Measurements from ENCODE around the gene SERPINA9. TPM values are rescaled to one million over a fixed set of nuclear protein-coding genes. Genes with fewer than 3 reads are reported as not detected.

The SERPINA9 gene
- total RNA-seq, 3 donors from 2014 or later (not counting 1 experiment from before 2014, with no cell fraction given): not detected

DNA sequence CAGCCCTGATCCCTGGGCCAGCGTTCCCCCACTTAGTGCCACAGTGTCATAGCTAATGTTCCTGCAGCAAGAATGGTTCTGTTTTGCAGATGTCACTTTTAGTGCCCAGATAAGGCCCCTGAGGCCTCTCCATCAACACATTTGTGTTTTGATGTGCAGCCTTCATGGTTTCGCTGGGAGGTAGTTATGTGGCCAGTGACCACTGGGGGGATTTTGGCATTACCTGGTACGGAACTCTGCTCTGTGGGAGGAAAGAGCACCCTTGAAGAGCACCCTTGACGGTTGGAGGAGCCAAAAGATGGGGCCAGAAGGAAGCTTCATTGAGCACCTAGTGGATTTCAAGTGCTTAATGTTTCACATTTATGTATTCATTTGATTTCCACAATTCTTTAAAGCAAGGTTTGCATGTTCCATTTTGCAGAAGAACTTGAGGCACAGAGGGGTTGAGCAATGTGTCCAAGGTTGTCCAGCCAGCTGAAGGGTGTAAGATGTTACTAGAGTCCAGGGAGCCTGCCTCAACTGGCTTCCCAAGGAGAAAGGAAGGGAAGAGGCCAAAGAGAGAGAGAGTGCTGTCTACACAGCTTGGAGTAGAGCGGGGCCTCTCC is 36.4 kb downstream of the SERPINA9 start:
- no peaks in the 10 kb centered on the region for H3K9me3 Mint-ChIP-seq
- 66% methylated on average over 5 of the region's 5 CpGs for WGBS (ENCODE audit: insufficient coverage)
- DNase-seq: no peak
- no peak overlapping the region for H3K4me3 Mint-ChIP-seq
- H3K4me1 ChIP-seq (ENCODE audit: control insufficient read depth, insufficient read depth, low read length): no peaks in the 10 kb centered on the region
- intact Hi-C loops (cut with micrococcal nuclease): no loop called here
- H3K9me3 ChIP-seq (ENCODE audit: control insufficient read depth, insufficient read depth, low read length): no peaks in the 10 kb centered on the region
- H3K4me3 ChIP-seq (ENCODE audit: low read length): no peak overlapping the region
- H3K36me3 Mint-ChIP-seq: no peaks in the 10 kb centered on the region
- H3K27ac ChIP-seq (ENCODE audit: low read length): no peak overlapping the region
- no peaks in the 10 kb centered on the region for H3K27me3 ChIP-seq (ENCODE audit: control insufficient read depth, insufficient read depth, low read length)
- H3K27me3 Mint-ChIP-seq (ENCODE audit: low read depth in 2 of 2): peaks cover 11 to 20% of the 10 kb centered on the region in 2 donors
- no peaks in the 10 kb centered on the region for H3K4me1 Mint-ChIP-seq
- H3K27ac Mint-ChIP-seq: no peak overlapping the region
- TF ChIP-seq, protein P1, sequence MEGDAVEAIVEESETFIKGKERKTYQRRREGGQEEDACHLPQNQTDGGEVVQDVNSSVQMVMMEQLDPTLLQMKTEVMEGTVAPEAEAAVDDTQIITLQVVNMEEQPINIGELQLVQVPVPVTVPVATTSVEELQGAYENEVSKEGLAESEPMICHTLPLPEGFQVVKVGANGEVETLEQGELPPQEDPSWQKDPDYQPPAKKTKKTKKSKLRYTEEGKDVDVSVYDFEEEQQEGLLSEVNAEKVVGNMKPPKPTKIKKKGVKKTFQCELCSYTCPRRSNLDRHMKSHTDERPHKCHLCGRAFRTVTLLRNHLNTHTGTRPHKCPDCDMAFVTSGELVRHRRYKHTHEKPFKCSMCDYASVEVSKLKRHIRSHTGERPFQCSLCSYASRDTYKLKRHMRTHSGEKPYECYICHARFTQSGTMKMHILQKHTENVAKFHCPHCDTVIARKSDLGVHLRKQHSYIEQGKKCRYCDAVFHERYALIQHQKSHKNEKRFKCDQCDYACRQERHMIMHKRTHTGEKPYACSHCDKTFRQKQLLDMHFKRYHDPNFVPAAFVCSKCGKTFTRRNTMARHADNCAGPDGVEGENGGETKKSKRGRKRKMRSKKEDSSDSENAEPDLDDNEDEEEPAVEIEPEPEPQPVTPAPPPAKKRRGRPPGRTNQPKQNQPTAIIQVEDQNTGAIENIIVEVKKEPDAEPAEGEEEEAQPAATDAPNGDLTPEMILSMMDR (IDR thresholded peaks at IDR 0.05): no peak
- no peaks in the 10 kb centered on the region for H3K36me3 ChIP-seq (ENCODE audit: control insufficient read depth, insufficient read depth, low read length)
- no peak for ATAC-seq

DNA sequence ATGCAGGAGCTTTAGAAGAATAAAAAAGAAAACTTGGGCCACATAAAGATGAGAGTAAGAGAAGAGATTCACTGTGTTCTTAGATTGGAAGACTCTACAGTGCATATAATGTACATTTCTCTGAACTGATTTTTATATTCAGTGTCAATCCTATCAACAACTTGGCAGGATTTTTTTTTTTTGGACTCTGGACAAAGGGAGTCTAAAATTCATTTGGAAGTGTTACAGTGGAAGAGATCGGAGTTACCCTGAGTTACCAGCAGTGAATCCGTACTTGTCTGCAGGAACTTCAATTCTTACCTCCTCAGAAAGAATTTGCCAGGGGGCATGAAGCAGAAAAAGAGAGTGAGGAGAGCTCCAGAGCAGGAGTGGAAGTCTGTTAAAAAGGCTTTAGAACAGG is 47.4 kb downstream of the SERPINA9 start:
- WGBS (ENCODE audit: insufficient coverage): 67% methylated on average over 1 of the region's 2 CpGs
- Mint-ChIP-seq H3K4me1 (no peaks in the 10 kb centered on the region), H3K4me3 (no peak overlapping the region), H3K27ac (no peak overlapping the region), H3K9me3 (no peaks in the 10 kb centered on the region), H3K27me3 (ENCODE audit: low read depth in 2 of 2) (peaks cover 14 to 52% of the 10 kb centered on the region in 2 donors), H3K36me3 (no peaks in the 10 kb centered on the region)
- TF ChIP-seq, protein P1 (IDR thresholded peaks at IDR 0.05): no peak
- intact Hi-C loops (cut with micrococcal nuclease): no loop called here
- ATAC-seq (no peak), DNase-seq (no peak)
- Histone ChIP-seq H3K27me3 (ENCODE audit: control insufficient read depth, insufficient read depth, low read length) (no peaks in the 10 kb centered on the region), H3K4me3 (ENCODE audit: low read length) (no peak overlapping the region), H3K36me3 (ENCODE audit: control insufficient read depth, insufficient read depth, low read length) (no peaks in the 10 kb centered on the region), H3K27ac (ENCODE audit: low read length) (no peak overlapping the region), H3K4me1 (ENCODE audit: control insufficient read depth, insufficient read depth, low read length) (no peaks in the 10 kb centered on the region), H3K9me3 (ENCODE audit: control insufficient read depth, insufficient read depth, low read length) (no peaks in the 10 kb centered on the region)

DNA sequence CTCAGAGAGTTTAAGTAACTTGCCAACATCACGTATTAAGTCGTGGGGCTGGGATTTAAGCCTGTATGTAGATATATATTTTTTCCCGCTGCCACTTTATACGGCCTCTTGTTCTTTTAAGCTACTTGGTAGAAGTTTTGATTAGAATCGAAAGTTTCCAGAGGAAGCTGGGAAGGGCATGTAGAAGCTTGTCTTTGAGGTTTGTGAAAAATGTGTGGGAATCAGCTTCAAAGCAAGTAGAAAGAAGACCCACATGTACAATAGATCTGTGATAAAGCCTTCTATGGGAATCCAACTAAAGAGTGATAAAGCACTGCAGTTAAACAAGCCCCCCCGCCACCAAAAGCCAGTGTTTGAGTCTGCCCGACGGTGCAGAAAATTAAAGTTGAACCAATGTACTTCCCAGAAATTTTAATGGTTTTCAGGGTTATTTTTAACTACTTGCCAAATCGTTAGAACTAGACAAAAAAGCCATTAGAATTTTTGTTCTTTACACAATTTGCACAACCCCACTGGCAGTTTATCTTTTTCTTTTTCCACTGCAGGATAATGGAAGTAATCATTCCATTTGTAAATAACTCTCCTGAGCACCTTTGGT is 48.9 kb downstream of the SERPINA9 start:
- Histone ChIP-seq H3K27ac (ENCODE audit: low read length) (no peak overlapping the region), H3K36me3 (ENCODE audit: control insufficient read depth, insufficient read depth, low read length) (no peaks in the 10 kb centered on the region), H3K4me3 (ENCODE audit: low read length) (no peak overlapping the region), H3K27me3 (ENCODE audit: control insufficient read depth, insufficient read depth, low read length) (no peaks in the 10 kb centered on the region), H3K9me3 (ENCODE audit: control insufficient read depth, insufficient read depth, low read length) (no peaks in the 10 kb centered on the region), H3K4me1 (ENCODE audit: control insufficient read depth, insufficient read depth, low read length) (no peaks in the 10 kb centered on the region)
- ATAC-seq: no peak
- Mint-ChIP-seq H3K36me3 (no peaks in the 10 kb centered on the region), H3K9me3 (no peaks in the 10 kb centered on the region), H3K27ac (no peak overlapping the region), H3K4me3 (no peak overlapping the region), H3K4me1 (peaks cover 0 to 5% of the 10 kb centered on the region in 2 donors), H3K27me3 (ENCODE audit: low read depth in 2 of 2) (peaks cover 18 to 54% of the 10 kb centered on the region in 2 donors)
- DNase-seq: no peak
- WGBS (ENCODE audit: insufficient coverage): 82% methylated on average over 9 of the region's 9 CpGs
- intact Hi-C loops (cut with micrococcal nuclease): no loop called here
- TF ChIP-seq, protein P1 (IDR thresholded peaks at IDR 0.05): no peak

DNA sequence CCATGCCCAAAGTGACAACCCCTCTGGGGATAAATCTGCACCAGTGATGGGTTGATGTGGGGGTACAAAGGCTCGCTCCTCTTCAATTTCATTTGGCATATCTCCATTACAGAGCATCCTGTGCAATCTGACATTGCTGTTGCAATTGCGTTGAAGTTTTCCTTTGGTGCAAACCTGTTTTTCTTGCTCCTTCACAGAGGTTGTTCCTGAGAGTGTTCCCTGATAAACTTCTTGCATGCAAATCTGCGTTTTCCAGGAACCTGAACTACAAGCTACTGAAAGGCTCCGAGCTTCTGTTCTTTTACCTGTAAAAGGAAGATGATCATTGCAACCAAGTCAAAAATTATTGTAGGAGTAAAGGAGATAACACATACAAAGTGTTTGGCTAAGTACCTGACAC is 49.5 kb downstream of the SERPINA9 start:
- Histone ChIP-seq H3K27me3 (ENCODE audit: control insufficient read depth, insufficient read depth, low read length) (no peaks in the 10 kb centered on the region), H3K27ac (ENCODE audit: low read length) (no peak overlapping the region), H3K4me1 (ENCODE audit: control insufficient read depth, insufficient read depth, low read length) (no peaks in the 10 kb centered on the region), H3K36me3 (ENCODE audit: control insufficient read depth, insufficient read depth, low read length) (no peaks in the 10 kb centered on the region), H3K4me3 (ENCODE audit: low read length) (no peak overlapping the region), H3K9me3 (ENCODE audit: control insufficient read depth, insufficient read depth, low read length) (no peaks in the 10 kb centered on the region)
- Mint-ChIP-seq H3K27me3 (ENCODE audit: low read depth in 2 of 2) (peaks cover 18 to 57% of the 10 kb centered on the region in 2 donors), H3K4me3 (no peak overlapping the region), H3K4me1 (peaks cover 0 to 5% of the 10 kb centered on the region in 2 donors), H3K27ac (no peak overlapping the region), H3K9me3 (no peaks in the 10 kb centered on the region), H3K36me3 (no peaks in the 10 kb centered on the region)
- 82% methylated on average over 4 of the region's 4 CpGs for WGBS (ENCODE audit: insufficient coverage)
- no peak for DNase-seq
- no peak for ATAC-seq
- TF ChIP-seq, protein P1 (IDR thresholded peaks at IDR 0.05): no peak
- intact Hi-C loops (cut with micrococcal nuclease): no loop called here
